HepG2 (cell line): ENCODE data around the gene MAP1LC3B. TPM values are rescaled to one million over a fixed set of nuclear protein-coding genes. Genes with fewer than 3 reads are reported as not detected.

Experiments
- ATF7-NPFF ChIP-seq: sonication (generic); formaldehyde crosslinking; IDR thresholded peaks from 2 replicates; pipeline ENCODE4 v1.8.1; 2023; ENCODE audit warnings: mild to moderate bottlenecking, low read depth, missing genetic modification reagents, moderate library complexity
- CAMTA2 ChIP-seq: sonication (generic); formaldehyde crosslinking; IDR thresholded peaks from 2 replicates; pipeline ENCODE4 v1.4.0; 2020; ENCODE audit warnings: mild to moderate bottlenecking, missing genetic modification reagents, borderline replicate concordance
- CEBPB ChIP-seq: IDR thresholded peaks from 2 replicates; pipeline ENCODE4 v1.6.1; 2011; ENCODE audit warnings: low read depth, low read length, improper control_type of control experiment, borderline replicate concordance
- CHD2 ChIP-seq: IDR thresholded peaks from 2 replicates; pipeline ENCODE4 v1.6.1; 2011; ENCODE audit warnings: low read depth, low read length, improper control_type of control experiment
- ETV6 ChIP-seq: sonication (generic); formaldehyde crosslinking; conservative IDR thresholded peaks from 2 replicates; pipeline ENCODE4 v1.4.0; 2020; ENCODE audit warnings: missing genetic modification reagents
- GPN1 ChIP-seq: sonication (generic); formaldehyde crosslinking; IDR thresholded peaks from 2 replicates; pipeline ENCODE4 v1.5.1; 2020; ENCODE audit warnings: missing genetic modification reagents, borderline replicate concordance
- HHEX ChIP-seq: IDR thresholded peaks from 2 replicates; pipeline ENCODE4 v1.6.1; 2016; ENCODE audit warnings: control low read depth
- IRX3 ChIP-seq: sonication (generic); formaldehyde crosslinking; IDR thresholded peaks from 2 replicates; pipeline ENCODE4 v1.8.1; 2023; ENCODE audit warnings: mild to moderate bottlenecking, low read depth, missing genetic modification reagents, borderline replicate concordance
- LBX2 ChIP-seq: sonication (generic); formaldehyde crosslinking; IDR thresholded peaks from 2 replicates; pipeline ENCODE4 v1.5.0; 2020; ENCODE audit warnings: missing genetic modification reagents, mild to moderate bottlenecking, borderline replicate concordance
- MIER3 ChIP-seq: IDR thresholded peaks from 2 replicates; pipeline ENCODE4 v1.6.1; 2016; ENCODE audit warnings: missing compliant biosample characterization, borderline replicate concordance
- NFKB2 ChIP-seq: sonication (generic); formaldehyde crosslinking; IDR thresholded peaks from 2 replicates; pipeline ENCODE4 v1.4.0; 2020; ENCODE audit warnings: missing genetic modification reagents, borderline replicate concordance
- ONECUT2 ChIP-seq: sonication (generic); formaldehyde crosslinking; IDR thresholded peaks from 2 replicates; pipeline ENCODE4 v1.4.0; 2020; ENCODE audit warnings: missing genetic modification reagents
- PHF8 ChIP-seq: sonication (generic); formaldehyde crosslinking; IDR thresholded peaks from 2 replicates; pipeline ENCODE4 v1.5.0; 2020; ENCODE audit warnings: missing genetic modification reagents
- STAT5B ChIP-seq: sonication (generic); formaldehyde crosslinking; IDR thresholded peaks from 2 replicates; pipeline ENCODE4 v1.4.0; 2020; ENCODE audit warnings: missing genetic modification reagents
- TOE1 ChIP-seq: sonication (generic); formaldehyde crosslinking; IDR thresholded peaks from 2 replicates; pipeline ENCODE4 v1.4.0; 2020; ENCODE audit warnings: mild to moderate bottlenecking, missing genetic modification reagents
- ZBTB8A ChIP-seq: sonication (generic); formaldehyde crosslinking; IDR thresholded peaks from 2 replicates; pipeline ENCODE4 v1.4.0; 2020; ENCODE audit warnings: mild to moderate bottlenecking, low read depth, missing genetic modification reagents, borderline replicate concordance
- ZNF17 ChIP-seq: sonication (generic); formaldehyde crosslinking; IDR thresholded peaks from 2 replicates; pipeline ENCODE4 v1.5.0; 2020; ENCODE audit warnings: mild to moderate bottlenecking, missing genetic modification reagents
- ZNF749 ChIP-seq: sonication (generic); formaldehyde crosslinking; IDR thresholded peaks from 2 replicates; pipeline ENCODE4 v1.8.0; 2022; ENCODE audit warnings: mild to moderate bottlenecking, missing genetic modification reagents, moderate library complexity, borderline replicate concordance
- ZNF781 ChIP-seq: sonication (generic); formaldehyde crosslinking; IDR thresholded peaks from 2 replicates; pipeline ENCODE4 v1.5.1; 2020; ENCODE audit warnings: borderline replicate concordance, mild to moderate bottlenecking, missing genetic modification reagents; ENCODE audit errors: not compliant biosample characterization
- ZSCAN31 ChIP-seq: sonication (generic); formaldehyde crosslinking; IDR thresholded peaks from 2 replicates; pipeline ENCODE4 v1.5.0; 2020; ENCODE audit warnings: low read depth, mild to moderate bottlenecking, missing genetic modification reagents
- polyA plus RNA-seq, 8 experiments: library from polyadenylated mRNA; depleted of rRNA in 3 of 8; stranded (reverse) in 7 of 8; unstranded in 1 of 8; fragments of >200 nt; fragmentation: Illumina TruSeq in 4 of 8; extraction: Trizol in 4 of 8; gene quantifications; 2 replicates each; pipeline versions ENCODE4 v1.2.1 to v1.2.3, GENCODE V29; 2011 to 2016; ENCODE audit warnings: low read depth in 4 of 8, missing spikeins in 1 of 8, mixed read lengths in 1 of 8; ENCODE audit not compliant: insufficient read depth in 1 of 8
- total RNA-seq, 5 experiments: library from RNA; depleted of rRNA; stranded (reverse); fragments of >200 nt; fragmentation: Illumina TruSeq; extraction: Trizol; gene quantifications; 2 replicates each; pipeline ENCODE4 v1.2.3, GENCODE V29; 2016; ENCODE audit warnings: low read depth in 1 of 5
- TF ChIP-seq, protein P1 (sequence below): sonication (generic); formaldehyde crosslinking; IDR thresholded peaks from 2 replicates; pipeline ENCODE4 v1.4.0; 2020; ENCODE audit warnings: missing genetic modification reagents, mild to moderate bottlenecking, borderline replicate concordance
- TF ChIP-seq, protein P2 (sequence below): sonication (generic); formaldehyde crosslinking; IDR thresholded peaks from 2 replicates; pipeline ENCODE4 v1.8.0; 2022; ENCODE audit warnings: missing genetic modification reagents, mild to moderate bottlenecking, inconsistent platforms, borderline replicate concordance
- TF ChIP-seq, protein P3 (sequence below): IDR thresholded peaks from 2 replicates; pipeline ENCODE4 v1.4.0; 2020; ENCODE audit warnings: mild to moderate bottlenecking, missing genetic modification reagents

The MAP1LC3B gene
- total and polyA plus RNA-seq, 2 of the 13 experiments (the other 11 are each of a cell fraction or from before 2014, with no cell fraction given) = 15.7 to 37.4 TPM

DNA sequence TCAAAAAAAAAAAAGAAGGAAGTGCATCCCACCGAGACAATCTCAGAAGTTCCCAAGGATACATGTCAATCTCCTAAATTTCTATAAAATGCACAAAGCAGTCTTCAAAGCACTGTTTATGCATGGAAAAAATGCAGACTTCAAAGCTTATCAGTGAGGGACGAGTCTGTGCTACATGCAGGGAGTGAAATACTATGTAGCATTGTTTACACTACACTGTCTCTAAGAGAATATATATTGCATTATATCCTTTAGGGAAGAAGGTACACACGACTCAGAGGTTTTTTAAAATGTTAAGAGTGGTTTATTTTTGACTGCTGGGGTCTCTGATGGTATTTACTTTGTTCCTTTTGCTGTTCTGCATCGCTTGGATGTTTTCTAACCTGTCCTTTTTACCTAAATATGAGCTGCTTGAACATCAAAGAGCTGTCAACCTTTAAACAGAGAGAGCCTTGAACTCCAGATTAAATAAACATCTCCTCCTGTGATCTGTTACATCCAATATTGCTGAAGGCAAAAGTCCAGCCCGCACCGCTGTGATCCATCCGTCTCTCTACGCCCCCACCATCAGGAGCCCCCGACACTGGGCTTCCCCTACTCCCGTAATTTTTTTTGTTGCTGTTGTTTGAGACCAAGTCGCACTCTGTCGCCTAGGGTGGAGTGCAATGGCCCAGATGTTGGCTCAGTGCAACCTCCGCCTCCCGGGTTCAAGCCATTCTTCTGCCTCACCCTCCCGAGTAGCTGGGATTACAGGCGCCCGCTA is 9.9 kb upstream of the MAP1LC3B start (continued):
- TF ChIP-seq, protein P1, sequence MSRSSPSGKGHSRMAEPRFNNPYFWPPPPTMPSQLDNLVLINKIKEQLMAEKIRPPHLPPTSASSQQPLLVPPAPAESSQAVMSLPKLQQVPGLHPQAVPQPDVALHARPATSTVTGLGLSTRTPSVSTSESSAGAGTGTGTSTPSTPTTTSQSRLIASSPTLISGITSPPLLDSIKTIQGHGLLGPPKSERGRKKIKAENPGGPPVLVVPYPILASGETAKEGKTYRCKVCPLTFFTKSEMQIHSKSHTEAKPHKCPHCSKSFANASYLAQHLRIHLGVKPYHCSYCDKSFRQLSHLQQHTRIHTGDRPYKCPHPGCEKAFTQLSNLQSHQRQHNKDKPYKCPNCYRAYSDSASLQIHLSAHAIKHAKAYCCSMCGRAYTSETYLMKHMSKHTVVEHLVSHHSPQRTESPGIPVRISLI (CRISPR knock-in tag) = peak; percentile 96
- TF ChIP-seq ETV6 (CRISPR knock-in tag) (no peak), GPN1 (CRISPR knock-in tag) (no peak), ZSCAN31 (CRISPR knock-in tag) (no peak; the same call in 1 of the 2 replicates), NFKB2 (peak; percentile 66; the same call in 1 of the 2 replicates), ZNF781 (CRISPR knock-in tag) (peak; percentile 70), LBX2 (CRISPR knock-in tag) (no peak), CHD2 (no peak), ATF7-NPFF (CRISPR knock-in tag) (no peak; the same call in 1 of the 2 replicates), STAT5B (CRISPR knock-in tag) (0 out of 2 replicates have a peak, but pooled peaks have one; percentile 5), MIER3 (CRISPR knock-in tag) (peak; percentile 87; the same call in 1 of the 2 replicates), IRX3 (CRISPR knock-in tag) (0 out of 2 replicates have a peak, but pooled peaks have one; percentile 32), CEBPB (no peak; the same call in 1 of the 2 replicates), ONECUT2 (CRISPR knock-in tag) (peak; percentile 71), PHF8 (CRISPR knock-in tag) (no peak; the same call in none of the 2 replicates), ZNF17 (CRISPR knock-in tag) (no peak), ZBTB8A (CRISPR knock-in tag) (no peak), CAMTA2 (CRISPR knock-in tag) (no peak), HHEX (peak; percentile 96), TOE1 (CRISPR knock-in tag) (no peak), ZNF749 (CRISPR knock-in tag) (peak; percentile 49; the same call in 1 of the 2 replicates)
- TF ChIP-seq, protein P2, sequence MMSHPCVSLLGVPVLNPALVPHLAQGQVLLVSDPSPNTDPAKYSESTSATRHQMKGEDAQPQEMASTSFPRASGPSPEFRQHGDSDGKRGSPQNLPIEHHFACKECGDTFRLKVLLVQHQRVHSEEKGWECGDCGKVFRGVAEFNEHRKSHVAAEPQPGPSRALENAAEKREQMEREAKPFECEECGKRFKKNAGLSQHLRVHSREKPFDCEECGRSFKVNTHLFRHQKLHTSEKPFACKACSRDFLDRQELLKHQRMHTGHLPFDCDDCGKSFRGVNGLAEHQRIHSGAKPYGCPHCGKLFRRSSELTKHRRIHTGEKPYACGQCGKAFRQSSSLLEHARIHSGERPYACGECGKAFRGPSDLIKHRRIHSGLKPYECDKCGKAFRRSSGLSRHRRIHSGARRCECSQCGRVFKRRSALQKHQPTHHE (CRISPR knock-in tag) = peak; percentile 78; the same call in 1 of the 2 replicates
- TF ChIP-seq, protein P3, sequence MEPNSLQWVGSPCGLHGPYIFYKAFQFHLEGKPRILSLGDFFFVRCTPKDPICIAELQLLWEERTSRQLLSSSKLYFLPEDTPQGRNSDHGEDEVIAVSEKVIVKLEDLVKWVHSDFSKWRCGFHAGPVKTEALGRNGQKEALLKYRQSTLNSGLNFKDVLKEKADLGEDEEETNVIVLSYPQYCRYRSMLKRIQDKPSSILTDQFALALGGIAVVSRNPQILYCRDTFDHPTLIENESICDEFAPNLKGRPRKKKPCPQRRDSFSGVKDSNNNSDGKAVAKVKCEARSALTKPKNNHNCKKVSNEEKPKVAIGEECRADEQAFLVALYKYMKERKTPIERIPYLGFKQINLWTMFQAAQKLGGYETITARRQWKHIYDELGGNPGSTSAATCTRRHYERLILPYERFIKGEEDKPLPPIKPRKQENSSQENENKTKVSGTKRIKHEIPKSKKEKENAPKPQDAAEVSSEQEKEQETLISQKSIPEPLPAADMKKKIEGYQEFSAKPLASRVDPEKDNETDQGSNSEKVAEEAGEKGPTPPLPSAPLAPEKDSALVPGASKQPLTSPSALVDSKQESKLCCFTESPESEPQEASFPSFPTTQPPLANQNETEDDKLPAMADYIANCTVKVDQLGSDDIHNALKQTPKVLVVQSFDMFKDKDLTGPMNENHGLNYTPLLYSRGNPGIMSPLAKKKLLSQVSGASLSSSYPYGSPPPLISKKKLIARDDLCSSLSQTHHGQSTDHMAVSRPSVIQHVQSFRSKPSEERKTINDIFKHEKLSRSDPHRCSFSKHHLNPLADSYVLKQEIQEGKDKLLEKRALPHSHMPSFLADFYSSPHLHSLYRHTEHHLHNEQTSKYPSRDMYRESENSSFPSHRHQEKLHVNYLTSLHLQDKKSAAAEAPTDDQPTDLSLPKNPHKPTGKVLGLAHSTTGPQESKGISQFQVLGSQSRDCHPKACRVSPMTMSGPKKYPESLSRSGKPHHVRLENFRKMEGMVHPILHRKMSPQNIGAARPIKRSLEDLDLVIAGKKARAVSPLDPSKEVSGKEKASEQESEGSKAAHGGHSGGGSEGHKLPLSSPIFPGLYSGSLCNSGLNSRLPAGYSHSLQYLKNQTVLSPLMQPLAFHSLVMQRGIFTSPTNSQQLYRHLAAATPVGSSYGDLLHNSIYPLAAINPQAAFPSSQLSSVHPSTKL (CRISPR knock-in tag) = peak; percentile 99
